ENCODE data around the gene STYXL2.

STYXL2 gene

GRCh38 chr1:167137332-167137781 is 43.5 kb downstream of the STYXL2 start:
- ChIA-PET POLR2A (no interaction called here), CTCF (no interaction called here)
- DNase-seq (ENCODE audit: extremely low spot score): no peak
- no peak for TF ChIP-seq FOXK2 (IDR thresholded peaks at IDR 0.05)
- no peak for TF ChIP-seq ARNT (IDR thresholded peaks at IDR 0.05)
- TF ChIP-seq ZNF384 (IDR thresholded peaks at IDR 0.05): no peak
- TF ChIP-seq ELF4 (IDR thresholded peaks at IDR 0.05): no peak
- TF ChIP-seq, protein P1, sequence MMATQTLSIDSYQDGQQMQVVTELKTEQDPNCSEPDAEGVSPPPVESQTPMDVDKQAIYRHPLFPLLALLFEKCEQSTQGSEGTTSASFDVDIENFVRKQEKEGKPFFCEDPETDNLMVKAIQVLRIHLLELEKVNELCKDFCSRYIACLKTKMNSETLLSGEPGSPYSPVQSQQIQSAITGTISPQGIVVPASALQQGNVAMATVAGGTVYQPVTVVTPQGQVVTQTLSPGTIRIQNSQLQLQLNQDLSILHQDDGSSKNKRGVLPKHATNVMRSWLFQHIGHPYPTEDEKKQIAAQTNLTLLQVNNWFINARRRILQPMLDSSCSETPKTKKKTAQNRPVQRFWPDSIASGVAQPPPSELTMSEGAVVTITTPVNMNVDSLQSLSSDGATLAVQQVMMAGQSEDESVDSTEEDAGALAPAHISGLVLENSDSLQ (IDR thresholded peaks at IDR 0.05): no peak
- TF ChIP-seq NFRKB (IDR thresholded peaks at IDR 0.05): no peak
- TF ChIP-seq SUZ12 (IDR thresholded peaks at IDR 0.05): no peak
- TF ChIP-seq BHLHE40 (IDR thresholded peaks at IDR 0.05; ENCODE audit: borderline replicate concordance): no peak
- no peak for TF ChIP-seq CTBP1 (IDR thresholded peaks at IDR 0.05; ENCODE audit: borderline replicate concordance)
- TF ChIP-seq HDGF (IDR thresholded peaks at IDR 0.05; ENCODE audit: borderline replicate concordance): no peak
- no peak for TF ChIP-seq L3MBTL2 (conservative IDR thresholded peaks at IDR 0.05)
- TF ChIP-seq TARDBP (IDR thresholded peaks at IDR 0.05): no peak
- no peak for TF ChIP-seq SP1 (IDR thresholded peaks at IDR 0.05)
- TF ChIP-seq FOXA1 (IDR thresholded peaks at IDR 0.05): no peak
- TF ChIP-seq LEF1 (IDR thresholded peaks at IDR 0.05; ENCODE audit: borderline replicate concordance): no peak
- TF ChIP-seq FOXM1 (IDR thresholded peaks at IDR 0.05; ENCODE audit: borderline replicate concordance): no peak

DNA sequence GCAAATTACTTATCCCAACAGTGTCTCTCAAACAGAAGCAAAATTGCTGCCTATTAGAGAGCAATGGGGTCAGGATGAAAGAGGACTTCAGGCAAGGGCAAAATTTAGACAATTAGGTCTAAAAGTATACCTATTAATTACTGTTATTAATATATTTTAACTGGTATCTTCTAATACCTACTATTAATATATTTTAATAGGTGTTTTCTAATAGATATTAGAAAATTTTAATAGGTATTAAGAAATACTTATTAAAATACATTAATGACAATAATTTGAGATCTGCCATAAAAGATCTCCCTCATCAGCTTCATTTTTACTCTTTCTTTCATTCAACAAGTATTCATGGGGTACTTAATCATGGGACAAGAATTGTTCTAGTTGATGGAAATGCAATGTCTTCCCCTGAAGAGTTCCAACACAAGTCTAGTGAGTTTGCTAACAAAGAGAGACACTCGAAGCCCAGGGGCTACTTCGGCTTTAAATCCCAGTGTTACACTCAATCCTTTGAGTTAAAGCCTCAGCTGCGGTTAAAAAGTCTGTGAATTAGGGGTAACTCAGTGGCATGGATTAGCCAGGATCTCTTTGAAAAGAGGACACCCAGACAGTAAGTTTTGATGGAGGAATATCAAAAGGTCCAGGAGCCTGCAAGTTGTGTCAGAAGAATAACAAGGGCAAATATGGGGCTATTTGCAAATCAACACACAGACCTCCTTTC is 44.1 kb downstream of the STYXL2 start:
- no peak for DNase-seq (ENCODE audit: extremely low spot score)
- CTCF ChIA-PET: interaction anchor here (1.1 kb wide), 1 partner anchor 73 kb away, joined by 3 read pairs; no protein-coding TSS in a partner anchor
- POLR2A ChIA-PET: no interaction called here
- no peak for TF ChIP-seq CTBP1 (IDR thresholded peaks at IDR 0.05; ENCODE audit: borderline replicate concordance)
- no peak for TF ChIP-seq ZNF384 (IDR thresholded peaks at IDR 0.05)
- no peak for TF ChIP-seq SUZ12 (IDR thresholded peaks at IDR 0.05)
- no peak for TF ChIP-seq TARDBP (IDR thresholded peaks at IDR 0.05)
- TF ChIP-seq L3MBTL2 (conservative IDR thresholded peaks at IDR 0.05): no peak
- TF ChIP-seq ARNT (IDR thresholded peaks at IDR 0.05): no peak
- TF ChIP-seq, protein P1 (IDR thresholded peaks at IDR 0.05): no peak
- no peak for TF ChIP-seq SP1 (IDR thresholded peaks at IDR 0.05)
- TF ChIP-seq NFRKB (IDR thresholded peaks at IDR 0.05): no peak
- no peak for TF ChIP-seq FOXA1 (IDR thresholded peaks at IDR 0.05)
- TF ChIP-seq FOXK2 (IDR thresholded peaks at IDR 0.05): no peak
- no peak for TF ChIP-seq BHLHE40 (IDR thresholded peaks at IDR 0.05; ENCODE audit: borderline replicate concordance)
- no peak for TF ChIP-seq ELF4 (IDR thresholded peaks at IDR 0.05)
- no peak for TF ChIP-seq HDGF (IDR thresholded peaks at IDR 0.05; ENCODE audit: borderline replicate concordance)
- TF ChIP-seq FOXM1 (IDR thresholded peaks at IDR 0.05; ENCODE audit: borderline replicate concordance): no peak
- no peak for TF ChIP-seq LEF1 (IDR thresholded peaks at IDR 0.05; ENCODE audit: borderline replicate concordance)

DNA sequence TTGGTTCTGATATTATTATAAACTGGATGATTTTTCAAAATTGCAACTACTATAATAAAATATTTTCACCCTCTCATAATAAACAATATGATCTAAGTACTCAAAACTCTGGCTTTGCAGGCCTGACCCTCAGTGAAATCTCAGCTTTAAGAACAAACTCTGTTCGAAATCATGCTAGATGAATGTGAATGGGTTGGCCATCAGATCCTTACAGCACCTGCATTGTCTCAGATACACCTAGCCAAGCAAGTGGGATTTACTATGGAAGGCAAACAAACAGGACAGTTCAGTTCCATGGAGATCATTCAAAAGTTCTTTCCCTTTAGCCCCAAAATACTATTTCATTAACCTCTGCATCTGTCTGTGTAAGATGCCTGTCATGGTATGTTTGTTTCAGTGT is 44.8 kb downstream of the STYXL2 start:
- no peak for DNase-seq (ENCODE audit: extremely low spot score)
- CTCF ChIA-PET: interaction anchor here (0.6 to 1.1 kb wide), 2 partner anchors 69 to 72 kb away, joined by 3 read pairs; no protein-coding TSS in a partner anchor
- POLR2A ChIA-PET: no interaction called here
- TF ChIP-seq FOXK2 (IDR thresholded peaks at IDR 0.05): no peak
- no peak for TF ChIP-seq NFRKB (IDR thresholded peaks at IDR 0.05)
- TF ChIP-seq L3MBTL2 (conservative IDR thresholded peaks at IDR 0.05): no peak
- no peak for TF ChIP-seq FOXM1 (IDR thresholded peaks at IDR 0.05; ENCODE audit: borderline replicate concordance)
- no peak for TF ChIP-seq LEF1 (IDR thresholded peaks at IDR 0.05; ENCODE audit: borderline replicate concordance)
- TF ChIP-seq SUZ12 (IDR thresholded peaks at IDR 0.05): no peak
- no peak for TF ChIP-seq ZNF384 (IDR thresholded peaks at IDR 0.05)

- no peak for DNase-seq (ENCODE audit: extremely low spot score)
Observed at GRCh38 chr1:167141963-167142362, 48.1 kb downstream of the STYXL2 start.

More at GRCh38 chr1:167141963-167142362, 48.1 kb downstream of the STYXL2 start:
- no peak for TF ChIP-seq FOXA1 (IDR thresholded peaks at IDR 0.05)
- TF ChIP-seq ARNT (IDR thresholded peaks at IDR 0.05): no peak
- TF ChIP-seq, protein P1 (IDR thresholded peaks at IDR 0.05): no peak
- no peak for TF ChIP-seq SUZ12 (IDR thresholded peaks at IDR 0.05)
- no peak for TF ChIP-seq ZNF384 (IDR thresholded peaks at IDR 0.05)
- no peak for TF ChIP-seq ELF4 (IDR thresholded peaks at IDR 0.05)
- TF ChIP-seq BHLHE40 (IDR thresholded peaks at IDR 0.05; ENCODE audit: borderline replicate concordance): no peak
- TF ChIP-seq LEF1 (IDR thresholded peaks at IDR 0.05; ENCODE audit: borderline replicate concordance): no peak
- TF ChIP-seq L3MBTL2 (conservative IDR thresholded peaks at IDR 0.05): no peak
- TF ChIP-seq TARDBP (IDR thresholded peaks at IDR 0.05): no peak
- TF ChIP-seq CTBP1 (IDR thresholded peaks at IDR 0.05; ENCODE audit: borderline replicate concordance): no peak
- no peak for TF ChIP-seq NFRKB (IDR thresholded peaks at IDR 0.05)
- TF ChIP-seq FOXK2 (IDR thresholded peaks at IDR 0.05): no peak
- TF ChIP-seq FOXM1 (IDR thresholded peaks at IDR 0.05; ENCODE audit: borderline replicate concordance): no peak
- no peak for TF ChIP-seq HDGF (IDR thresholded peaks at IDR 0.05; ENCODE audit: borderline replicate concordance)
- TF ChIP-seq SP1 (IDR thresholded peaks at IDR 0.05): no peak
- ChIA-PET CTCF (no interaction called here), POLR2A (no interaction called here)
